ENCODE results near the gene ABHD15.

Gene ABHD15

DNA sequence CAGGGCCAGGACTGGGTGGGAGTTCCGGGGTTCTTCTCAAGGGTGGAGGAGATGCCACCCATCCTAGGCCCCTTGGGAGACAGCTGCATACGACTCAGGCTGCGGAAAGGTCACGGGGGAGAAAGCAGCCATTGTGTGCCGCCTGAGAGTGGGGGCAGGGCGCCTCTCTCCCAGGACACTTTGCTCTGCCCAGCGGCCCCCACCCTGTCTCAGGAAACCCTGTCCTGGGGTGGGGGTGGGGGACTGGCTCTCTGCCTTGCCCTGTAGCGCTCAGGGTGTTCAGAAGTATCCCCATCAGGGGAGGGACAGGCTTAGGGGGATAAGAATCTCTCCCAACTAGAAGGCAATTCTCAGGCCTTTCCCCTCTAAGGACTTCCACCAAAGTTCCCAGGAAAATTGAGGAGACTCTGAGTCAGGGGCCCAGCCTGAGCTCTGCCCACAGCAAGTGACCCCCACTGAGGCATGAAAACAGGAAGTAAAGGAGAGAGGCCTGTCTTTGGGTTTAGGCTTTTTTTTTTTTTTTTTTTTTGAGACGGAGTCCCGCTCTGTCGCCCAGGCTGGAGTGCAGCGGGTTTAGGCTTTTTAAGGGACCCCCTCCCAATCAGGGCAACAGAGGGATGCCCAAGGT is 17.7 kb upstream of the ABHD15 start:
- H3K4me3 ChIP-seq (ENCODE audit: low read depth, low read length) = no peak overlapping the region
- TF ChIP-seq, protein P1, sequence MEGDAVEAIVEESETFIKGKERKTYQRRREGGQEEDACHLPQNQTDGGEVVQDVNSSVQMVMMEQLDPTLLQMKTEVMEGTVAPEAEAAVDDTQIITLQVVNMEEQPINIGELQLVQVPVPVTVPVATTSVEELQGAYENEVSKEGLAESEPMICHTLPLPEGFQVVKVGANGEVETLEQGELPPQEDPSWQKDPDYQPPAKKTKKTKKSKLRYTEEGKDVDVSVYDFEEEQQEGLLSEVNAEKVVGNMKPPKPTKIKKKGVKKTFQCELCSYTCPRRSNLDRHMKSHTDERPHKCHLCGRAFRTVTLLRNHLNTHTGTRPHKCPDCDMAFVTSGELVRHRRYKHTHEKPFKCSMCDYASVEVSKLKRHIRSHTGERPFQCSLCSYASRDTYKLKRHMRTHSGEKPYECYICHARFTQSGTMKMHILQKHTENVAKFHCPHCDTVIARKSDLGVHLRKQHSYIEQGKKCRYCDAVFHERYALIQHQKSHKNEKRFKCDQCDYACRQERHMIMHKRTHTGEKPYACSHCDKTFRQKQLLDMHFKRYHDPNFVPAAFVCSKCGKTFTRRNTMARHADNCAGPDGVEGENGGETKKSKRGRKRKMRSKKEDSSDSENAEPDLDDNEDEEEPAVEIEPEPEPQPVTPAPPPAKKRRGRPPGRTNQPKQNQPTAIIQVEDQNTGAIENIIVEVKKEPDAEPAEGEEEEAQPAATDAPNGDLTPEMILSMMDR (IDR thresholded peaks at IDR 0.05; ENCODE audit: low read depth, low read length) = no peak
- TF ChIP-seq POLR2A (IDR thresholded peaks at IDR 0.05; ENCODE audit: extremely low read depth, insufficient read length) (no peak), MYC (IDR thresholded peaks at IDR 0.05; ENCODE audit: low read depth, low read length) (no peak)
- TF ChIP-seq, protein P2, sequence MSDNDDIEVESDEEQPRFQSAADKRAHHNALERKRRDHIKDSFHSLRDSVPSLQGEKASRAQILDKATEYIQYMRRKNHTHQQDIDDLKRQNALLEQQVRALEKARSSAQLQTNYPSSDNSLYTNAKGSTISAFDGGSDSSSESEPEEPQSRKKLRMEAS (IDR thresholded peaks at IDR 0.05; ENCODE audit: low read depth, low read length) = no peak
- DNase-seq (ENCODE audit: low read depth) = peak; percentile 44

DNA sequence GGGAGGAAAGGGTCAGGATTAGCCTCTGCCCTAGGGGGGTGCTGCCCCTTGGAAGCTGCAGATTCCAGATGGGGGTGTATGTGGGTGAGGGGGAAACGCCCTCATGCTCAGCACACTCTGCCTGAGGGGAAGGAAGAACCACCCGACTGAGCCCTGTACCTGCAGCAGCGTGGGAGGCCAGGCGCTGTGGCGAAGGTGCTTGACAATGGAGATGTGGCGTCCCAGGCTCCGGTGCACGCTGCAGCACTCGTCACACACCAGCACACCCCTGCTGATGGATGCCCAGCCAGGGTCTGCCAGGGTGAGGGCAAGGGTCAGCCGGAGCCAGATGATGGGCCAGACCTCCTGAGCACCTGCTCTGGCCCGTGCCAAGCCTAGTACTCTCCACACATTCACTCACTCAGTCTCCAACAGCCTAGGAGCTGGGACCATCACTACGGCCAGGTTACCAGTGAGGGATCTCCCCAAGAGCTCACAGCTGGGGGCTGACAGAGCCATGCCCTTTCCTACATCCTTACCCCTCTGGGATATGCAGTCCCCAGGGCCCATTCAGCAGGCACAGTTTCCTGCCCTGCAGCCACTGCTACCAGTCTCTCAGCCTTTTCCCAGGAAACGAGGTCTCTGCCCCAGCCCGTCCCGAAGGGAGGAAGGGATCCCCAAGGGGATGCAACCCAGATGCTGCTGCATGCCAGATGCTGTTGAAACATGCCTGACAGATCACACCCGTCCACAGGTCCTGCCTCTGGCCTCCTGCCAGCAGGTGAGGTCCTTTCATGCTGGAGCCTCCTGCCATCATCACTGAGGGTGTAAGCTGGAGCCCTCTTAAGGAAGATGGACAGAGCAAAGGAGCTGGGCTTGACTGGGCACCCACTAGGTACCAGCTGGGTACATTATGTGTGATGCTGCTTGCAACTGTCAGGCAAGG is 16.7 kb upstream of the ABHD15 start:
- no peak overlapping the region for H3K4me3 ChIP-seq (ENCODE audit: low read depth, low read length)
- TF ChIP-seq, protein P1 (IDR thresholded peaks at IDR 0.05; ENCODE audit: low read depth, low read length) = no peak
- TF ChIP-seq POLR2A (IDR thresholded peaks at IDR 0.05; ENCODE audit: extremely low read depth, insufficient read length) (no peak), MYC (IDR thresholded peaks at IDR 0.05; ENCODE audit: low read depth, low read length) (no peak)
- TF ChIP-seq, protein P2 (IDR thresholded peaks at IDR 0.05; ENCODE audit: low read depth, low read length) = no peak
- DNase-seq (ENCODE audit: low read depth) = no peak

DNA sequence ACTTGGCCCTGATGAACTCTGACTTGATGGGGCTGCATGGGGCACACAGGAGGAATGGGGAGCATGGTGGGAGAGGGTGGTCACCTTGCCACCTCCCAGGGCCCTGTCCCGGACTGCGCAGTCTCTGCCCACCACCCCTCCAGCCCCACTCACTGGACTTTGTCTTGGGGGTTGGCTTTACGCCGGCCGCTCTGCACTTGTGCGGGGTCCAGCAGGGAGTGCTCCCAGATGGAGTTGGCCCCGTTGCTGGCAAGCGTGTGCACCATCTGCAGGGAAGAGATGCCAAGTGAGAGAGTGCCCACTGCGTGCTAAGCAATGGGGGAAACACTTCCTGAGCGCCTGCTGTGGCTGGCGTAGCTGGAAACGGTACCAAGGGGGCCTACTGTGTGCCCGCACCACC is 15.9 kb upstream of the ABHD15 start:
- no peak for DNase-seq (ENCODE audit: low read depth)
- no peak overlapping the region for H3K4me3 ChIP-seq (ENCODE audit: low read depth, low read length)
- TF ChIP-seq POLR2A (IDR thresholded peaks at IDR 0.05; ENCODE audit: extremely low read depth, insufficient read length) = no peak
- TF ChIP-seq MYC (IDR thresholded peaks at IDR 0.05; ENCODE audit: low read depth, low read length) = no peak
- TF ChIP-seq, protein P2 (IDR thresholded peaks at IDR 0.05; ENCODE audit: low read depth, low read length) = no peak
- TF ChIP-seq, protein P1 (IDR thresholded peaks at IDR 0.05; ENCODE audit: low read depth, low read length) = no peak

DNA sequence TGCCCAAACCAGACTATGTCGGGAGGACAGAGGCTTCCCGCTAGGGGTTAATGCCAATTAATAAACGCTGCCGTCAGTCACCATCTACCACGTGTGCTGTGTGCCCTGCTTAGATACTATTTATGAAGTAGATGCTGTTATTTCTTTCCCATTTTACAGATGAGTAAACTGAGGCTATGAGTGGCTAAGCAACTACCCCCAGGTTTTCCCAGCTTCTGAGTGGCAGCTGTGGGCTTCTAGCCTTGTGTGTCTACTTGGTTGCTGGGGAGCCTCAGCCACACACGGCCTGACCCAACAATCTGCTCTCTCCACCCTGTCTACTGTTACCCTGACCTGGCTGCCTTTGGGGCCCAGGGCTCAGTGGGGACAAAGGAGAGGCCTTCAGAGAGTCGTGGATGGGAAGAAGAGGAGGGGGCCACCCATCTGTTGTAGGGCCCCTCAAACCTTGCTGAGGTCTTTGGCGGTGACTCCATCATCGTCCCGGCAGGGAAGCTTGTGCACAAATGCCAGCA is 15.5 kb upstream of the ABHD15 start:
- H3K4me3 ChIP-seq (ENCODE audit: low read depth, low read length) = no peak overlapping the region
- DNase-seq (ENCODE audit: low read depth) = no peak
- TF ChIP-seq MYC (IDR thresholded peaks at IDR 0.05; ENCODE audit: low read depth, low read length) (no peak), POLR2A (IDR thresholded peaks at IDR 0.05; ENCODE audit: extremely low read depth, insufficient read length) (no peak)
- TF ChIP-seq, protein P2 (IDR thresholded peaks at IDR 0.05; ENCODE audit: low read depth, low read length) = no peak

DNA sequence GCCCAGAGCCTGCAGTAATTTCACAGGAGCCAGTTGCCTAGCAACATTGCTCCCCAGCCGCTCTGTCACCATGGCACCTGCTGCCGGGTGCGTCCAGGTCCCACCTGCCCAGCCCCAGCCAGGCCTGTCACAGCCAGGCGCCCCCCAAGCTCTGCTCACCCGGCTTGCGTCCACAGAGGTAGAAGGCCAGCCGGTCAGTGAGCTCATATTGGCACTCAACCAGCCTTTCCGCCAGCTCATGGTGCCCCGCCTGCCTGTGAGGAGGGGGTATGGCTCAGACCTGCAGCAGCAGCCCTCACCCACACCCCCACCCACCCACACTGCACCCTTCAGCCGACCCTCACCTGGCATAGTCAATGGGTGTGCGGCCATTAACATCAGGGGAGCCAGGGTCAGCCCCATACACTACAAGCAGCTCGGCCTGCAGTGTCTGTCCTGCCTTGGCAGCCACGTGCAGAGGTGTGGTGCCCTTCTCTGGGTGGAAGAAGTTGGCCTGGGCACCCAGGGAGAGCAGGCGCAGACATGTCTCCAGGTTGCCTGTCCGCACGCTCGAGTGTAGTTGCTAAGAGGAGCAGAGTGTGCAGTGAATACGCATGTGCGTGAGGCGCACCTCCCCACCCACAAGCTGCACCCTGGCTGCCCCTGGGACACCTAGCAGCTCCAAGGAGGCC is 14.9 kb upstream of the ABHD15 start:
- no peak overlapping the region for H3K4me3 ChIP-seq (ENCODE audit: low read depth, low read length)
- TF ChIP-seq MYC (IDR thresholded peaks at IDR 0.05; ENCODE audit: low read depth, low read length) (no peak), POLR2A (IDR thresholded peaks at IDR 0.05; ENCODE audit: extremely low read depth, insufficient read length) (no peak)
- TF ChIP-seq, protein P2 (IDR thresholded peaks at IDR 0.05; ENCODE audit: low read depth, low read length) = no peak
- TF ChIP-seq, protein P1 (IDR thresholded peaks at IDR 0.05; ENCODE audit: low read depth, low read length) = no peak
- no peak for DNase-seq (ENCODE audit: low read depth)
